ENCODE measurements around the gene TRIM29.
"Not testable (repeated sequence)": the region's sequence is repeated elsewhere in the genome, so short reads cannot be mapped to it uniquely, and the experiment has no call there.

Gene TRIM29

GRCh38 chr11:120172054-120172911 is 34.4 kb upstream of the TRIM29 start:
- DNase-seq (ENCODE audit: low read depth in 2 of 2), result no peak

- no peak for DNase-seq (ENCODE audit: low read depth in 2 of 2)
Observed at GRCh38 chr11:120170741-120171261, 32.9 kb upstream of the TRIM29 start.

DNA sequence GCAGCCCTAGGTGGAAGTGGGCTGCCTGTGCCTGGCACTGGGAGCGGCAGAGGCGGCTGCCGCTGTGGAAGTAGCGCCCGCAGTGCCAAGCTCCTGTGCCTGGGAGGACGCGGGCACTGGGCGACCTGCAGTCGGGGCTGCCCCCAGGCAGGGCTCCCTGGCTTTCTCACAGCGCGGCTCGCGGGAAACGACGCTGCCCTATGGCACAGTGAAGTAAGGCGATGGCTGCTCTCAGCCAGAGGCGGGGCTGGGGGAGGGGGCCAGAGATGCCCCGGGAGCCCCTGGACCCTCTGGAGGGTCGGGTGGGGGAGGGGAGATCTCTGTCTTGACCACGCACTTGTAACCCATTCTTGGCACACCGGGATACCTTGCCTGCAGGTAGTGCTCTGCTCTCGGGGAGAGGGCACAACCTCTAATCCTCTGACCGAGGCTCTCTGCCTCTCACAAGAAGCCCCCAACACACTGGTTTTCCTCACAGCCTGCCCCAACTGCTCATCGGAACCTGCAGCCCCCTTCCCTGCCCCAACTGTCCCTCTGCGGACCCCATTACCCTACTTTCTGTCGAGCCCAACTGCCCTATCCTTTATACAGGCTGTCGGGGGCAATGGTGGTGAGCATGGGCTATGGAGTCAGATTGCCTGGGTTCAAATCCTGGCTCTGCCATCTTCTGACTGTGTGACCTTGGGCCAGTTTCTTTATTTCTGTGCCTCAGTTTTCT is 32.2 kb upstream of the TRIM29 start:
- no peak for DNase-seq (ENCODE audit: low read depth in 2 of 2)

GRCh38 chr11:120168960-120169681 is 31.2 kb upstream of the TRIM29 start:
- no peak for DNase-seq (ENCODE audit: low read depth in 2 of 2)

- DNase-seq (ENCODE audit: low read depth in 2 of 2), result no peak
Observed at GRCh38 chr11:120168108-120168959, 30.4 kb upstream of the TRIM29 start.

DNA sequence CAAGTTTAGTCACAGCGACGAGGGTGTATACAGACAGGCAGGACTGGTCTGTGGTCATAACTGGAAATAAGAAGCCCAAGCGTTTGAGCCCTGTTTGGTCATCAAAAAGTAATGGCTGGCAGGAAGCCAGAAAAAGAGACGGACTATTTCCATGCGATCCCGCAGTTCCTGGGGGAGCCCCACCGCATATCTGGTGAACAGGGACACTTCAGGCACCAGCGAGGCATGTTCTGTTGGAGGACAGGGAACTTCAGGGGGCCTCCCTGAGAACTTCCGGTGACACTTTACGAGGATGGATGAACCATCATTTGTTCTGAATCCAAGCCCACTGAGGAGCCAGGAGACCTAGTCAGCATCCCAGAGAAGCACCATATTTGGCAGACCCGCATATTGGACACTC is 29.7 kb upstream of the TRIM29 start:
- DNase-seq (ENCODE audit: low read depth in 2 of 2), result no peak

- DNase-seq (ENCODE audit: low read depth in 2 of 2), result no peak
Observed at GRCh38 chr11:120160436-120160835, 22.5 kb upstream of the TRIM29 start.

DNA sequence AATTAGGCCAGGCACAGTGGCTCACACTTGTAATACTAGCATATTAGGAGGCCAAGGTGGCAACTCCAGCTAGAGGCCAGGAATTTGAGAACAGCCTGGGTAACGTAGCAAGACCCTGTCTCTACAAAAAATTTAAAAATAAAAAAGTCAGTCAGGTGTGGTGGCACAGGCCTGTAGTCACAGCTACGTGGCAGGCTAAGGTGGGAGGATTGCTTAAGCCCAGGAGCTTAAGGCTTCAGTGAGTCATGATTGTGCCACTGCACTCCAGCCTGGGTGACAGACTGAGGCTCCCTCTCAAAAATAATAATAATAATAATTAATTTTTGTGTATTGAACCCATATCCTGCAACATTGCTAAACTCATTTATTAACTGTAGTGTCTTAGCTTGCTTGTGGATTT is 15.3 kb upstream of the TRIM29 start:
- no peak for DNase-seq (ENCODE audit: low read depth in 2 of 2)

GRCh38 chr11:120151536-120151935 is 13.6 kb upstream of the TRIM29 start:
- no peak for DNase-seq (ENCODE audit: low read depth in 2 of 2)

- DNase-seq (ENCODE audit: low read depth in 2 of 2), result no peak
Observed at GRCh38 chr11:120149246-120149645, 11.3 kb upstream of the TRIM29 start.

DNA sequence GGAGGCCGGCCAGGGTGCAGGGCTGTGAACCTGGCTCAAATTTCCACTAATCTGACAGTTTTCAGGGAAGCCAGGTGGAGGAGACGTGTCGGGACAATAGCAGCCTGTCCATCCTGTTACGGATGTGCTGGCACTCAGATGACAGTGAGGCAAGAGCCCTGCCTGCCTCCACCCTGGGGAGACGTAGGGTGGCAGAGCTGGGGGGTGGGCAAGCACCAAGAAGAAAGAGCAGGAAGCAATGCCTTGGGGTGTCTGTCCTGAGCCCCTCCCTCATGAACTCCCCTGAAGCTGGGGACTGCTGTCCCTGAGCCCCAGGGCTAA is 10.0 kb upstream of the TRIM29 start:
- no peak for DNase-seq (ENCODE audit: low read depth in 2 of 2)

- DNase-seq (ENCODE audit: low read depth in 2 of 2), result no peak
Observed at GRCh38 chr11:120147094-120147949, 9.4 kb upstream of the TRIM29 start.

DNA sequence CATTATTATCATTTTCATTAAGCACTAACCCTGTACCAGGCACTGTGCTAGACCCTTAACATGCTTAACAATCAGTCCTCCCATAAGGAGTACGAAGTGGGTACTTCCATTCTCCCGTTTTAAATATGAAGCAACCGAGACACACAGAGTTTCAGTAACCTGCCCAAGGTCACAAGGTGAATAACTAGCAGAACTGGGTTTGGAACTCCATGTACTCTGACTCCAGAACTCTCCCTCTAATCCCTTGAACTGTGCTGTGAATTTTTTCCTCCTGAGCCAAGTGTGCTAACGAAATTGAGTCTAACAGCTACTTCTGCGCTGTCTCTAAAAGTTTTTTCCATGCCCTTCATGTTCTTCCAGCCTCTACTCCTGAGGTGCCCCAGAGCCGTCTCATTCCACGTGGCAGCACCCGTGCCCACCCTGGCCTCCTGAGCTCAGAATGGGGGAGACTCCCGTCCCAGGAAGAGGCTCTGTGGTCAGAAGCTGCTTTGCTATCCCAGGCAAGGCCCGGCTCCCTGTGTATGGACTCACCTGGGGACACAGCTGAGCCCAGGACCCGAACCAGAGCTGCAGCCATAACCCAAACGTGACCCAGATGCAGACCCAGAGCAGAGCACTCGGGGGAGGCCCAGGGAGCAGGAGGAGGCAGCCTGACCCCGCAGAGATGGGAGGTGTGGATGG is 8.6 kb upstream of the TRIM29 start:
- no peak for DNase-seq (ENCODE audit: low read depth in 2 of 2)

DNA sequence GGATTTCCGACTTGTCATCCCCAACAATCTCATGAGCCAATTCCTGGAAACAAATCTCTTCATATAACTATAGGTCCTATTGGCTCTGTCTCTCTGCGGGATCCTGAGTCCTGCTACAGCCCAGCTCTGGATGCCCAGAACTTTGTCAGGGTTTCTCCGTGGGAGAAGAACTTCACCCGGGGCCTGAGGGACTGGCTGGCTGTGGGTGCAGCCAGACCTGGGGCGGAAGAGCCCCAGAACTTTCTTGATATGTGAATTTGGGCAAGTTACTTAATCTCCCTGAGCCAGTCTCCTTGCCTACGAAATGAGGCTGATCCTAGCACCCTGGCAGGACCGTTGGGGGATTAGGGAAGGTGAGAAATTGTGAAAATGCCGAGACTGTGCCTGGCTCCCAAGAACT is 6.6 kb upstream of the TRIM29 start:
- DNase-seq (ENCODE audit: low read depth in 2 of 2), result no peak

DNA sequence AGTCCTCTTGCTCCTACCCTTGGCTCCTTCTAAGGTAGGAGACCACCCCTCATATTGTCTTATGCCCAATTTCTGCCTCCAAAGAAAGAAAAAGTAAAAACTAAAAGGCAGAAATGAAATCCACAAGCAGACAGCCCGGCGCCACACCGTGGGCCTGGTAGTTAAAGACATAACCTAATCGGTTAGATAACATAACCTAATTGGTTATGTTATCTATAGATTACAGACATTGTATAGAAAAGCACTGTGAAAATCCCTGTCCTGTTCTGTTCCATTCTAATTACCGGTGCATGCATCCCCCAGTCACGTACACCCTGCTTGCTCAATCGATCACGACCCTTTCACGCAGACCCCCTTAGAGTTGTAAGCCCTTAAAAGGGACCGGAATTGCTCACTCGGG is 5.6 kb upstream of the TRIM29 start:
- DNase-seq (ENCODE audit: low read depth in 2 of 2), result not testable (repeated sequence)

- no peak for DNase-seq (ENCODE audit: low read depth in 2 of 2)
Observed at GRCh38 chr11:120142441-120143100, 4.7 kb upstream of the TRIM29 start.

DNA sequence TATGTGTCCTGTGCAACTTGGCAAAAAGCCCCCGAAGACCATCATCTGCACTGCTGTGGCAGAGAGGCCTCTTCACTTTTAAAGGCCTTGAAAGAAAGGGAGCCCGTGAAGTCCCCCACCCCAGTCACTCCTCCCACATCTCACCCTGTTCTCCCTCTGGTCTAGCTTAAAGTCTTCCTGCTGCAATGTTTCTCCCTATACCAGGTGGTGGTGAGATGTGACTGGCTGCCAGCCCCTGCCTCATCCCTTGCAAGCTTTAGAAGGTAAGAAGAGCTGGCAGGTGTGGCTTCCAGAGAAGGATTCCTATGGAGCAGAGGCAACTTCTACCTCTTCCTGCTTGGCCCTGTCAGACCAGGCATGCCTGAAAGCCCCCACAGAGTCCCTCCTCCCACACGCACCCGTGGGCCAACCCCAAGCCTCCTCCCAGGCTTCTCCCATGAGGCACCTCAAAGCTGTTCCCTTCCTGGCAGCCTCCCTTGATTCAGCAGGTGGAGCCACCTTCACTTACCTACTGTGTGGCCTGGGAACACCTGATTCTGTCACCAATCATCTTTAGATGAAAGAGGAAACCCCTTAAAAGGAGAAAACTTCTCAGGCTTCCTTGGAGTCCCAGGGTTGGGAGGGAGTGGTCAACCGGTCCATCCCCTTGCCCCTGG is 4.0 kb upstream of the TRIM29 start:
- no peak for DNase-seq (ENCODE audit: low read depth in 2 of 2)

DNA sequence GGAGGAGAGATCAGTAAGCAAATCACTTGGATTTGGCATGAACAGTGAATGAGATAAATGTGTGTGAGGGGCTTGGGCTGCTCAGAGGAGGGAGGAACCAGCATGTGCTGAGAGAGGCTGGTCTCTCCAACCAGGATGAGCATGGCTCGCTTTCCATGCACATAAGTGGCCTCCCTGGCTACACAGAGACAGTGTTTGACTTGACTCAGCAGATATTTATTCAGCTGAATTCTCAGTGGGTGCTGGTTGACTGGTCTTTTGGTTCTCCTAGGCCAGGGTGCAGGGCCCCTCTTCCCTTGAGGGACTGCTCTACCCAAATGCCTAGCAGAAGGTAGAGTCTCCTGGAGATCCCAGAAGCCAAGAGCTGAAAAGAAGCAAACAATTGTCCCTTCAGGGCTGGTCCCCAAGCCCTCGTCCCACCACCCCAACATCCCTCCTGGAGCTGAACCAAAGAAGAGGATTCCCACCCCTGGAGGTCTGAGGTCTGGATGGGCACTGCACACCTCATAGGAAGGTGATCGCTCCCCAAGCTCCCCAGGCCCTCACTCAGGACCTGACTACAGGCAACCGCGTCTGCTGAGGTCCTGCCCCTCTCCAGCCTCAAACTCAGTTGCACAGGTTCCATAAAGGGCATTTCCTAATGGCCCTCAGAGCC is 3.3 kb upstream of the TRIM29 start:
- no peak for DNase-seq (ENCODE audit: low read depth in 2 of 2)
